GM18507 (cell line): ENCODE data around the gene COL19A1.

Experiments
- DNase-seq: peaks from one replicate; pipeline ENCODE4 v3.0.0; 2011; ENCODE audit warnings: low read depth; ENCODE audit not compliant: insufficient read length; ENCODE audit errors: extremely low spot score
- FAIRE-seq: peaks from 2 replicates; lab custom pipeline; 2011; peaks lifted over from hg19 to GRCh38; lab: Jason Lieb, UNC

COL19A1 gene

GRCh38 chr6:70028926-70029325 lies 162.6 kb downstream of the COL19A1 start:
- DNase-seq (no peak), FAIRE-seq (no peak)

GRCh38 chr6:70033781-70034180 lies 167.4 kb downstream of the COL19A1 start:
- FAIRE-seq: no peak
- no peak for DNase-seq

GRCh38 chr6:70037445-70037844 lies 171.1 kb downstream of the COL19A1 start:
- DNase-seq: no peak
- no peak for FAIRE-seq

- DNase-seq (no peak), FAIRE-seq (no peak)
Observed at GRCh38 chr6:70040766-70041165, 174.4 kb downstream of the COL19A1 start.

- DNase-seq: no peak
- FAIRE-seq: no peak
Observed at GRCh38 chr6:70041411-70041810, 175.1 kb downstream of the COL19A1 start.

GRCh38 chr6:70045413-70045812 lies 179.1 kb downstream of the COL19A1 start:
- FAIRE-seq: no peak
- no peak for DNase-seq

GRCh38 chr6:70051197-70052124 lies 185.1 kb downstream of the COL19A1 start:
- no peak for DNase-seq
- no peak for FAIRE-seq

- no peak for FAIRE-seq
- no peak for DNase-seq
Observed at GRCh38 chr6:70059039-70059719, 192.8 kb downstream of the COL19A1 start.

- FAIRE-seq (no peak), DNase-seq (no peak)
Observed at GRCh38 chr6:70060680-70061079, 194.3 kb downstream of the COL19A1 start.

GRCh38 chr6:70061546-70061945 lies 195.2 kb downstream of the COL19A1 start:
- no peak for FAIRE-seq
- DNase-seq: no peak

GRCh38 chr6:70062010-70062409 lies 195.7 kb downstream of the COL19A1 start:
- DNase-seq (no peak), FAIRE-seq (no peak)

GRCh38 chr6:70072540-70073179 lies 206.3 kb downstream of the COL19A1 start:
- DNase-seq (no peak), FAIRE-seq (no peak)

GRCh38 chr6:70073637-70074036 lies 207.3 kb downstream of the COL19A1 start:
- FAIRE-seq (no peak), DNase-seq (no peak)

GRCh38 chr6:70079241-70079640 lies 212.9 kb downstream of the COL19A1 start:
- FAIRE-seq (no peak), DNase-seq (no peak)

- no peak for FAIRE-seq
- DNase-seq: no peak
Observed at GRCh38 chr6:70080443-70081070, 214.2 kb downstream of the COL19A1 start.

GRCh38 chr6:70082830-70083229 lies 216.5 kb downstream of the COL19A1 start:
- FAIRE-seq (no peak), DNase-seq (no peak)

- DNase-seq (no peak), FAIRE-seq (no peak)
Observed at GRCh38 chr6:70086806-70087205, 220.4 kb downstream of the COL19A1 start.

- no peak for DNase-seq
- FAIRE-seq: no peak
Observed at GRCh38 chr6:70094156-70094555, 227.8 kb downstream of the COL19A1 start.

- DNase-seq (no peak), FAIRE-seq (no peak)
Observed at GRCh38 chr6:70099732-70100131, 233.4 kb downstream of the COL19A1 start.

- FAIRE-seq (peak; percentile 29), DNase-seq (no peak)
Observed at GRCh38 chr6:70103798-70104197, 237.4 kb downstream of the COL19A1 start.
